Fibroblast of the conjunctiva (primary cell): ENCODE data around the gene FNDC3B.

Experiments used
- DNase-seq: peaks from one replicate; pipeline ENCODE4 v3.0.0-alpha.2; 2010; ENCODE audit warnings: low read depth

FNDC3B gene

GRCh38 chr3:172291650-172292049 is 252.3 kb downstream of the FNDC3B start:
- no peak for DNase-seq

GRCh38 chr3:172292422-172292821 is 253.0 kb downstream of the FNDC3B start:
- no peak for DNase-seq

- DNase-seq: no peak
Observed at GRCh38 chr3:172293093-172293492, 253.7 kb downstream of the FNDC3B start.

GRCh38 chr3:172294223-172294806 is 254.9 kb downstream of the FNDC3B start:
- no peak for DNase-seq

GRCh38 chr3:172296248-172296974 is 257.0 kb downstream of the FNDC3B start:
- no peak for DNase-seq

- DNase-seq: no peak
Observed at GRCh38 chr3:172296975-172297332, 257.6 kb downstream of the FNDC3B start.

GRCh38 chr3:172298247-172298646 is 258.9 kb downstream of the FNDC3B start:
- DNase-seq: no peak

- DNase-seq: no peak
Observed at GRCh38 chr3:172300187-172300586, 260.8 kb downstream of the FNDC3B start.

GRCh38 chr3:172300862-172301261 is 261.5 kb downstream of the FNDC3B start:
- no peak for DNase-seq

GRCh38 chr3:172302203-172302602 is 262.8 kb downstream of the FNDC3B start:
- no peak for DNase-seq

- DNase-seq: no peak
Observed at GRCh38 chr3:172303181-172303580, 263.8 kb downstream of the FNDC3B start.

GRCh38 chr3:172303941-172304558 is 264.7 kb downstream of the FNDC3B start:
- no peak for DNase-seq

GRCh38 chr3:172305552-172305951 is 266.2 kb downstream of the FNDC3B start:
- peak; percentile 47 for DNase-seq

GRCh38 chr3:172305974-172306373 is 266.6 kb downstream of the FNDC3B start:
- DNase-seq: no peak

GRCh38 chr3:172307141-172307560 is 267.8 kb downstream of the FNDC3B start:
- no peak for DNase-seq

- DNase-seq: no peak
Observed at GRCh38 chr3:172309059-172309458, 269.7 kb downstream of the FNDC3B start.

GRCh38 chr3:172309741-172310427 is 270.5 kb downstream of the FNDC3B start:
- DNase-seq: no peak

- no peak for DNase-seq
Observed at GRCh38 chr3:172310428-172310760, 271.0 kb downstream of the FNDC3B start.

GRCh38 chr3:172311217-172311616 is 271.8 kb downstream of the FNDC3B start:
- DNase-seq: no peak

- peak; percentile 29 for DNase-seq
Observed at GRCh38 chr3:172312001-172312400, 272.6 kb downstream of the FNDC3B start.

- no peak for DNase-seq
Observed at GRCh38 chr3:172312711-172313110, 273.3 kb downstream of the FNDC3B start.

- DNase-seq: no peak
Observed at GRCh38 chr3:172313671-172314070, 274.3 kb downstream of the FNDC3B start.

GRCh38 chr3:172314591-172315160 is 275.3 kb downstream of the FNDC3B start:
- no peak for DNase-seq
